SK-N-SH treated with all-trans-retinoic acid at 6 μM for 48 hours (cell line): ENCODE data around the gene RAD54L2.

Experiments used
- BACH2 ChIP-seq: fragments of 250-450 bp; sonication (Bioruptor Pico); IDR thresholded peaks from 2 replicates; pipeline ENCODE4 v1.9.0; 2021; ENCODE audit warnings: mild to moderate bottlenecking, borderline replicate concordance
- ISL1 ChIP-seq: fragments of 250-450 bp; sonication (Bioruptor Pico); IDR thresholded peaks from 2 replicates; pipeline ENCODE4 v2.1.2; 2022; ENCODE audit warnings: mild to moderate bottlenecking, moderate library complexity
- ZNF8 ChIP-seq: fragments of 450-650 bp; formaldehyde crosslinking; IDR thresholded peaks from 2 replicates; pipeline ENCODE4 v1.5.0; 2020; ENCODE audit warnings: mild to moderate bottlenecking, moderate library complexity

DNA sequence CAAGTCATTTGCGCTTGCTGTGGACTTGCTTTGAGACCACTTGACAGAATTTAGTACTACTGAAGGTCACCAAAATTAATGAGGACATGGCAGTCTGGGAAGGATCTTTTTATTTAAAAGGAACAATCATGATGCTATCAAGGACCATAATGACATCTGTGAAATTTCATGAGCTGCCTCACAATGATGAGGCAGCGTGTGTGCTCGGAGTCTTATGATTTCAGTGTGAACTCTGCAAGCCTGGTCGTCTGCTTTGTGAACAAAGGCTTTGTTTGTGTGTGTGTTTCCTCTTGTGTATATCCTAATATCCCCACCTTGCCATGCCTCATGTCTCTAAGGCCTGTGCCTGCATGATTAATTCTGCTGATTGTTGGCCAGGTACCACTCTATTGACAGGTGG lies 46.7 kb downstream of the RAD54L2 start:
- peak; percentile 38; the same call in 1 of the 2 replicates for TF ChIP-seq ISL1 (CRISPR knock-in tag)
- no peak for TF ChIP-seq BACH2 (CRISPR knock-in tag)
- no peak for TF ChIP-seq ZNF8 (CRISPR knock-in tag)
